HepG2 (cell line): Measurements from ENCODE around the gene FBLN7.

Experiments used
- CHD2 ChIP-seq: IDR thresholded peaks from 2 replicates; pipeline ENCODE4 v1.6.1; 2011; ENCODE audit warnings: low read depth, low read length, improper control_type of control experiment
- FIP1L1 ChIP-seq: fragments of 200-400 bp; formaldehyde crosslinking; IDR thresholded peaks from 2 replicates; pipeline ENCODE4 v1.6.1; 2018; ENCODE audit warnings: low read depth, mild to moderate bottlenecking, low read length, moderate library complexity, borderline replicate concordance; ENCODE audit not compliant: insufficient read depth
- SMAD3 ChIP-seq: sonication (generic); formaldehyde crosslinking; IDR thresholded peaks from 2 replicates; pipeline ENCODE4 v1.4.0; 2020; ENCODE audit warnings: missing genetic modification reagents
- ZBTB4 ChIP-seq: sonication (generic); formaldehyde crosslinking; IDR thresholded peaks from 2 replicates; pipeline ENCODE4 v1.4.0; 2020; ENCODE audit warnings: missing genetic modification reagents, mild to moderate bottlenecking, borderline replicate concordance
- ZNF24 ChIP-seq: fragments of 450-650 bp; IDR thresholded peaks from 2 replicates; pipeline ENCODE4 v1.6.1; 2017; ENCODE audit warnings: antibody characterized with exemption, mild to moderate bottlenecking
- TF ChIP-seq, protein P1 (sequence below): sonication (generic); formaldehyde crosslinking; IDR thresholded peaks from 2 replicates; pipeline ENCODE4 v1.8.0; 2022; ENCODE audit warnings: missing genetic modification reagents, mild to moderate bottlenecking, moderate library complexity, borderline replicate concordance

GRCh38 chr2:112217854-112218253 is 79.7 kb downstream of the FBLN7 start:
- TF ChIP-seq, protein P1, sequence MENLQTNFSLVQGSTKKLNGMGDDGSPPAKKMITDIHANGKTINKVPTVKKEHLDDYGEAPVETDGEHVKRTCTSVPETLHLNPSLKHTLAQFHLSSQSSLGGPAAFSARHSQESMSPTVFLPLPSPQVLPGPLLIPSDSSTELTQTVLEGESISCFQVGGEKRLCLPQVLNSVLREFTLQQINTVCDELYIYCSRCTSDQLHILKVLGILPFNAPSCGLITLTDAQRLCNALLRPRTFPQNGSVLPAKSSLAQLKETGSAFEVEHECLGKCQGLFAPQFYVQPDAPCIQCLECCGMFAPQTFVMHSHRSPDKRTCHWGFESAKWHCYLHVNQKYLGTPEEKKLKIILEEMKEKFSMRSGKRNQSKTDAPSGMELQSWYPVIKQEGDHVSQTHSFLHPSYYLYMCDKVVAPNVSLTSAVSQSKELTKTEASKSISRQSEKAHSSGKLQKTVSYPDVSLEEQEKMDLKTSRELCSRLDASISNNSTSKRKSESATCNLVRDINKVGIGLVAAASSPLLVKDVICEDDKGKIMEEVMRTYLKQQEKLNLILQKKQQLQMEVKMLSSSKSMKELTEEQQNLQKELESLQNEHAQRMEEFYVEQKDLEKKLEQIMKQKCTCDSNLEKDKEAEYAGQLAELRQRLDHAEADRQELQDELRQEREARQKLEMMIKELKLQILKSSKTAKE (CRISPR knock-in tag): no peak
- TF ChIP-seq ZNF24: no peak
- no peak for TF ChIP-seq SMAD3 (CRISPR knock-in tag)
- TF ChIP-seq FIP1L1: no peak
- TF ChIP-seq CHD2: no peak
- no peak for TF ChIP-seq ZBTB4 (CRISPR knock-in tag)
